HG02623 (cell line): ENCODE measurements around the gene OR10G7.
"Not testable (repeated sequence)": the region's sequence is repeated elsewhere in the genome, so short reads cannot be mapped to it uniquely, and the experiment has no call there.

ENCODE experiments used
- ATAC-seq: cut with Tn5 transposase; IDR thresholded peaks from one replicate; pipeline ENCODE4 v1.9.1; 2021; ENCODE audit warnings: moderate library complexity; ENCODE audit not compliant: unreplicated experiment

OR10G7 gene

DNA sequence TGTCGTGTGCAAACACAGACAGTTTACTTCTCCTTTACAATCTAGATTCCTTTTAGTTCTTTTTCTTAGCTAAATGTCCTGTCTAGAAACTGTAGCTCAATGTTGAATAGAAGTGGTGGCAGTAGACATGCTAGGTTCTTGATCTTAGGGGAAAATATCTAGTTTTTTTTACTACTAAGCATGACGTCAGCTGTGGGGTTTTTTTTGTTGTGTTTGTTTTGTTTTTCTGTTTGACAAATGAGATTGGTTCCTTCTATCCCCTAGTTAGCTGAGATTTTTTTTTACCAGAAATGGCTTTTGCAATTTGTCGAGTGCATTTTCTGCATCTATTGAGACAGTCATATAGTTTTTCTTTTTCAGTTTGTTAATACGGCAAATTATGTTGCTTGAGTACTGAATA is 2.3 kb upstream of the OR10G7 start:
- ATAC-seq: no peak

DNA sequence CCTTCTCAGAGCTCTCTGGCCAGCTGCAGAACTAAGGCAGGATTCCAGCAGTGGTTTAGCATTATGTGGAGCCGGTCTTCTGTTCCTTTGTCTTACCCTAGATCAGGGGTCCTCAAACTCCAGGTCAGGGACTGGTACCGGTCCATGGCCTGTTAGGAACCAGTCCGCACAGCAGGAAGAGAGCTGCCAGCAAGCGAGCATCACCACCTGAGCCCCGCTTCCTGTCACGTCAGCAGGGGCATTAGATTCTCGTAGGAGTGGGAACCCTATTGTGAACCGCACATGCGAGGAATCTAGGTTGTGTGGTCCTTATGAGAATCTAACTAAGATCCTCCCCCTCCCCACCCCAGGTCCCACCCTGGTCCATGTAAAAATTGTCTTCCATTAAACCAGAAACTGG is 1.6 kb downstream of the OR10G7 start:
- ATAC-seq: no peak

DNA sequence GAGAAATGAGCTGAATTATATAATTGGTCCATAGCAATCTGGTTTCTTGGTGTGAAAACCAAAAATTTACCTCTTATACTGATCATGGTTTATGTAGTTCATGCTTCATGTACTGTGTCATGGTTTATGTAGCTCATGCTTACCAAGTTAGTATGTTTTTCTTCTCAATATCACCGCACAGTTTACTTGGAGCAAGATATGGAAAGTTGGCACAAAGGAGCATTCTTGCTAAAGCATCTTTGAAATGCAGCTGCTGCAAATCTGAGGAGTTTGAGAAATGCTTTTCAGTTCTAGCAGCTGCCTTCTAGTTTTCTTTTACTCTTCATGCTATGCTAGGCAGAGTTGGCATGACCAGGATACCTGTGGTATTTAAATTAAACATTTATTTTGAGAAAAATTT is 4.5 kb downstream of the OR10G7 start:
- ATAC-seq: no peak

DNA sequence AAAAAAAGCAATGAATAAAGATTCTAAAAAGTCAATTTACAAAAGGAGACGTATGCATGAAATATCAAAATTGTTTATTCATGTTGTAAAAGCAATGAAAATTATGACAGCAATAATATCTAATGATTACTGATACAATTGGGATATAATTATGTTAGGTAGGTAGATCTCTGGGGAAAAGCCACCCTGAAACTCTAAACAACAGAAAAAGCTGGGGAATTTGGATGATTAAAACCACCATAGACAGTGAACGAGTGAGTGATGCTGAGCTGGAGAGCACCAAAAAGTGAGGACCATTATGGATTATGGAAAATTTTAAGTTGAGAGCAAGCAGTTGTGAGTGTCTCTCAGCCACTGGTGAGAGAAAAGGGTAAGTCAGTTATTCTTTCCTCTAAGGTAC is 14.6 kb downstream of the OR10G7 start, which contains the start of gene OR10G8:
Gene OR10G8 (plus strand): TSS at position 301 of the 400 bp plus-strand sequence. CDS start 2,825 bp downstream, outside the sequence.
- ATAC-seq: no peak

DNA sequence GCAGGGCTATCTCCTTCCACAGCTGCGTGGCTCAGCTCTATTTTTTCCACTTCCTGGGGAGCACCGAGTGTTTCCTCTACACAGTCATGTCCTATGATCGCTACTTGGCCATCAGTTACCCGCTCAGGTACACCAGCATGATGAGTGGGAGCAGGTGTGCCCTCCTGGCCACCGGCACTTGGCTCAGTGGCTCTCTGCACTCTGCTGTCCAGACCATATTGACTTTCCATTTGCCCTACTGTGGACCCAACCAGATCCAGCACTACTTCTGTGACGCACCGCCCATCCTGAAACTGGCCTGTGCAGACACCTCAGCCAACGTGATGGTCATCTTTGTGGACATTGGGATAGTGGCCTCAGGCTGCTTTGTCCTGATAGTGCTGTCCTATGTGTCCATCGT is 25.3 kb downstream of the OR10G7 start:
- not testable (repeated sequence) for ATAC-seq

DNA sequence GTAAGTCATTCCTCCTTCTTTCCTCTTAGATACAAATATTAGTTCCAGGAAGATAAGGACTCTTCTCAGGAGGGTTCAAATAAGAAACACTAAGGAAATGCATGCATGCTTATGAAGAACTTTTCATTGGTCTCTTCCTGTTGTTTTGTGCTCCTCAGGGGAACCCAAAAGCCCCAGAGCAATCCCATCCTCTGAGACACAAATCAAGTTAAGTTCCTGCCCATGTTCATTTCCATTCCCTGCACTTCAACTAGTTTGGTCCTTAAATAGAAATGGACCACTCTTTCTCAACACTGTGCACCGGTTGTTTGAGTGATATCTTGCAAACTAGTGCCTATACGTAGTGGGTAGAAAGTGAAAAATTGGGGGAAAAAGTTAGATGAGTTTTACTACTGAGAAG is 28.4 kb downstream of the OR10G7 start, which contains the start of gene OR10G4:
Gene OR10G4 (plus strand): TSS at position 301 of the 400 bp plus-strand sequence. CDS start 2,578 bp downstream, outside the sequence.
- no peak for ATAC-seq

DNA sequence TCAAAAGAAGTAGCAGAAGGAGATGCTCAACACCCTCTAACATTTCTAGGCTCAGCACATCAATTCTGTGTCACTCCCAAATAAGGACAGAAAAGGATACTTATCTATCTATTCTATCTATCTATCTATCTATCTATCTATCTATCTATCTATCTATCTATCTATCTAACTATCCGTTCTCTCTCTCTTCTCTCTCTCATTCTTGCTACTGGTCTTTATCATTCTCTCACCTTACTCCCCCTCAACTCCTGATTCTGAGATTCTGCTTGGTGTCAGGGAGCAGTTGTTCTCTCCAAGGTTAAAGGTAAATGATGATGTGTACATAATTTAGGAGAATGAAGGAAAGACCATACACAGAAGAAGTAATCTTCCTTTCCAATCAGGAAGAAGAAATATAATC is 46.0 kb downstream of the OR10G7 start, which contains the start of gene OR10G6:
Gene OR10G6 (minus strand): TSS at position 43 of the 400 bp plus-strand sequence. CDS start 0 bp downstream, at position 43.
- ATAC-seq: no peak
